BE2C (cell line): Measurements from ENCODE around the gene SS18L1.

Experiments
- DNase-seq: peaks from one replicate; pipeline ENCODE4 v3.0.0-alpha.2; 2020
- H3K27me3 ChIP-seq: fragments of 250-450 bp; sonication (Bioruptor Pico); 2 replicates; pipeline ENCODE4 v1.5.1; 2020; ENCODE audit warnings: mild to moderate bottlenecking
- H3K36me3 ChIP-seq: fragments of 250-450 bp; sonication (Bioruptor Pico); 2 replicates; pipeline ENCODE4 v1.5.1; 2020; ENCODE audit warnings: mild to moderate bottlenecking
- H3K4me1 ChIP-seq: fragments of 250-450 bp; sonication (Bioruptor Pico); 2 replicates; pipeline ENCODE4 v1.5.1; 2020
- H3K4me3 ChIP-seq: 2 replicates; pipeline ENCODE4 v1.5.1; 2011; ENCODE audit warnings: low read depth, low read length
- H3K9me3 ChIP-seq: fragments of 250-450 bp; sonication (Bioruptor Pico); 2 replicates; pipeline ENCODE4 v1.5.1; 2020
- CTCF ChIP-seq: IDR thresholded peaks from 2 replicates; pipeline ENCODE4 v1.5.1; 2012; ENCODE audit warnings: mild to moderate bottlenecking, low read depth, low read length

The SS18L1 gene

GRCh38 chr20:62155428-62156253, 12.1 kb downstream of the SS18L1 start:
- H3K4me1 ChIP-seq: peaks cover 28% of the 10 kb centered on the region
- H3K9me3 ChIP-seq: no peaks in the 10 kb centered on the region
- no peak overlapping the region for H3K4me3 ChIP-seq
- no peak for TF ChIP-seq CTCF
- peaks cover 52% of the 10 kb centered on the region for H3K36me3 ChIP-seq
- no peaks in the 10 kb centered on the region for H3K27me3 ChIP-seq
- no peak for DNase-seq

GRCh38 chr20:62156254-62156556, 12.6 kb downstream of the SS18L1 start:
- DNase-seq: no peak
- Histone ChIP-seq H3K4me1 (peaks cover 29% of the 10 kb centered on the region), H3K9me3 (no peaks in the 10 kb centered on the region), H3K4me3 (no peak overlapping the region), H3K36me3 (peaks cover 51% of the 10 kb centered on the region), H3K27me3 (no peaks in the 10 kb centered on the region)
- TF ChIP-seq CTCF: no peak

- no peaks in the 10 kb centered on the region for H3K27me3 ChIP-seq
- H3K9me3 ChIP-seq: no peaks in the 10 kb centered on the region
- H3K36me3 ChIP-seq: peaks cover 54% of the 10 kb centered on the region
- H3K4me1 ChIP-seq: peaks cover 34% of the 10 kb centered on the region
- peak; percentile 80 for TF ChIP-seq CTCF
- DNase-seq: peak; percentile 89
- no peak overlapping the region for H3K4me3 ChIP-seq
Observed at GRCh38 chr20:62156592-62157386, 13.2 kb downstream of the SS18L1 start.

GRCh38 chr20:62157387-62158087, 14.0 kb downstream of the SS18L1 start:
- H3K4me1 ChIP-seq: peaks cover 34% of the 10 kb centered on the region
- no peaks in the 10 kb centered on the region for H3K9me3 ChIP-seq
- DNase-seq: no peak
- no peak for TF ChIP-seq CTCF
- H3K36me3 ChIP-seq: peaks cover 52% of the 10 kb centered on the region
- H3K27me3 ChIP-seq: no peaks in the 10 kb centered on the region
- no peak overlapping the region for H3K4me3 ChIP-seq

DNA sequence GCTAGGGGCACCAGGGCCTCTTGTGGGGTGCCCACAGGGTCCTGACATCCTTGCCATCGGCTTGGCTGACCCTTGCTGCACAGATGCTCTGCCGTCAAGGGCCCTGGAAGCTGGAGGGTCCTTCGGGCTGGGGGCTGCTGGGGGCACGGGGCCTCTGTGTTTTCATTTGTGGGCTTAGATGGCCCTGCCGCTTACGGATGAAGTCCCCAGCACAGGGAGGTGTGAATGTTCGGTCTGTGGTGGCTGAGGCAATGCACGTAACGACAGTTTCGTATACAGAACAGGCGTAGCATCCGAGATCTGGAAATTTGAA, 14.5 kb downstream of the SS18L1 start:
- DNase-seq: no peak
- Histone ChIP-seq H3K4me3 (no peak overlapping the region), H3K36me3 (peaks cover 52% of the 10 kb centered on the region), H3K27me3 (no peaks in the 10 kb centered on the region), H3K4me1 (peaks cover 34% of the 10 kb centered on the region), H3K9me3 (no peaks in the 10 kb centered on the region)
- TF ChIP-seq CTCF: no peak
